Activated T-cell treated with anti-CD3 and anti-CD28 coated beads, Interleukin-2, amount 50 U/mL, for 4 hours (primary cell): ENCODE data around the gene ETV1. TPM values are rescaled to one million over a fixed set of nuclear protein-coding genes. Genes with fewer than 3 reads are reported as not detected.

ENCODE experiments used
- ATAC-seq, 2 donors: fragments of 200-7000 bp; cut with Tn5 transposase; one replicate each; pipeline ENCODE4 v1.10.0; 2021
- DNase-seq: peaks from one replicate; pipeline ENCODE4 v3.0.0-alpha.2; 2020
- H3K27me3 Mint-ChIP-seq: one replicate; pipeline ENCODE4 v1.8.0; 2021; ENCODE audit warnings: low read depth, mixed read lengths
- H3K36me3 Mint-ChIP-seq: one replicate; pipeline ENCODE4 v1.8.0; 2022; ENCODE audit warnings: mixed read lengths; ENCODE audit not compliant: insufficient read depth
- H3K4me1 Mint-ChIP-seq: one replicate; pipeline ENCODE4 v1.8.0; 2021; ENCODE audit warnings: low read depth, mixed read lengths
- H3K4me3 Mint-ChIP-seq: one replicate; pipeline ENCODE4 v1.8.0; 2021; ENCODE audit warnings: mild to moderate bottlenecking, moderate library complexity, mixed read lengths
- H3K9me3 Mint-ChIP-seq: one replicate; pipeline ENCODE4 v1.8.0; 2021; ENCODE audit warnings: mixed read lengths
- total RNA-seq, 3 donors: library from RNA; stranded (reverse); gene quantifications; one replicate each; pipeline ENCODE4 v1.2.1, GENCODE V29; 2021

ETV1 gene
- total RNA-seq, 3 donors from 2014 or later, result 0.11 to 0.16 TPM; not detected in 1

DNA sequence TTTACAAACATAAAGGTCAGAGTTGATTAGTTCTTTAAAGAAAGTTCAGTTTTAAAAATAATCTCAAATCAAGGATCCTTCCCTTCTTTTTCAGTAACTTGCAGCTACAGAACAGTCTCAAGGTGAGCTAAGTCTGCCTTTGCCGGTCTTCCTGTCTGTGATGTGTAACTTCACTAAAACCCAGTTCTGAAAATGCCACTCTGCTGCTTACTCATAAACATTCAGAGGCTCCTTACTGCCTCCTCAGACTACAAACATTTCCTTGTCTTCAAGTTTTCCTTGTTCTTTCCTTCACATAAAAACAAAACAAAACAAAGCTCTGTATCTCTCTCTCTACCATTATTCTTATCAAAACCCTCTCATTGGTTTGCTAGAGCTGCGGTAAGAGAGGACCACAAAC is 128.7 kb downstream of the ETV1 start:
- Mint-ChIP-seq H3K9me3 (no peaks in the 10 kb centered on the region), H3K36me3 (no peaks in the 10 kb centered on the region), H3K4me3 (no peak overlapping the region), H3K27me3 (no peaks in the 10 kb centered on the region), H3K4me1 (no peaks in the 10 kb centered on the region)
- no peak for DNase-seq
- no peak for ATAC-seq

DNA sequence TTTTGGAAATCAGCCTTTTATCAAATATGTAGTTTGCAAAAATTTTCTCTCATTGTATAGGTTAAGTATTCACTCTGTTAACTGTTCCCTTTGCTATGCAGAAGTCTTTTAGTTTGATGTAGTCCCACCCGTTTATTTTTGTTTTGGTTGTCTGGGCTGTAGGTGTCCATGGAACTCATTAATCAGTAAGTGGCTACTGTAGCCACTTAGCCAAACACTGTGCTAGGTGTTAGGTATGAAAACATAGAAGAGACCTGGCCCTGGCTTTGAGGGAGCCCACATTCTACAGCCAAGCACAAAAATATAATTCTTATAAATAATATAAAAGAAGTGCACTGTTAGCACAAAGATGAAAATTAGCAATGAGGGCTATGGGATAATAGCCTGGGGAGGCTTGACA is 133.5 kb downstream of the ETV1 start:
- Mint-ChIP-seq H3K4me3 (no peak overlapping the region), H3K36me3 (no peaks in the 10 kb centered on the region), H3K9me3 (no peaks in the 10 kb centered on the region), H3K4me1 (peaks cover under 1% of the 10 kb centered on the region), H3K27me3 (no peaks in the 10 kb centered on the region)
- DNase-seq (no peak), ATAC-seq (no peak)

DNA sequence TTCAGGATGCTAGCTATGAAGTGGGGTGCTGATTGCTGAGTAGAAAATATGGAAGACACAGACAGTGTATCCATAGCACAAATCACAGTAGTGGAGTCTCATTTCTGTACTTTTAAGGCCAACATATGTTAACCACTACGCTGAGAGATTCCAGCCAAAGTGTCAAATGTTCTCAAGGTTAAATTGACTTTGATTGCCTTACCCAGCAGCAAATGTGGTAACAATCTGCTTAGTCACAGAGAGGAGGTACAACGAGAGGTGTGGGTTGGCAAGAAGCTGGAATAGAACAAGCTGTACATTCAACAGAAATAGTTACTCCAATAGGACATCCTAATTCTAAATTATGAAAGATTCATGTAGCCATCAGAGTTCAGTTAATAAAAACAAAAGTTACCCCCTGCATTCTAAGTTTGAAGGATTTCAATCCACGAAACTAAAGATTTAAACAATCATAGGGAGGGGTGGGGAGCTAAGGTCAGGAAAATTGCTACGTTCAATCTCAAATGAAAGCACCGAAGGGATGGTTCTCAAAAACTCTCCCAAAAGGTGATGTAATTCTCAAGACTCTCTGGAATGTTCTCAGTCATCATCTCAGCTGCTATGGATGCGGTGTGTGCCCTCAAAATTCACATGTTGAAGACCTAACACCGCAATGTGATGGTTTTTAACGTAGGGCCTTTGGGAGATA is 137.0 kb downstream of the ETV1 start:
- Mint-ChIP-seq H3K36me3 (no peaks in the 10 kb centered on the region), H3K4me1 (peaks cover 17% of the 10 kb centered on the region), H3K4me3 (no peak overlapping the region), H3K27me3 (no peaks in the 10 kb centered on the region), H3K9me3 (no peaks in the 10 kb centered on the region)
- ATAC-seq, result no peak
- DNase-seq, result no peak

GRCh38 chr7:13851736-13852135 is 137.7 kb downstream of the ETV1 start:
- Mint-ChIP-seq H3K27me3 (no peaks in the 10 kb centered on the region), H3K36me3 (no peaks in the 10 kb centered on the region), H3K4me1 (peaks cover 17% of the 10 kb centered on the region), H3K9me3 (no peaks in the 10 kb centered on the region), H3K4me3 (no peak overlapping the region)
- DNase-seq (no peak), ATAC-seq (no peak)

DNA sequence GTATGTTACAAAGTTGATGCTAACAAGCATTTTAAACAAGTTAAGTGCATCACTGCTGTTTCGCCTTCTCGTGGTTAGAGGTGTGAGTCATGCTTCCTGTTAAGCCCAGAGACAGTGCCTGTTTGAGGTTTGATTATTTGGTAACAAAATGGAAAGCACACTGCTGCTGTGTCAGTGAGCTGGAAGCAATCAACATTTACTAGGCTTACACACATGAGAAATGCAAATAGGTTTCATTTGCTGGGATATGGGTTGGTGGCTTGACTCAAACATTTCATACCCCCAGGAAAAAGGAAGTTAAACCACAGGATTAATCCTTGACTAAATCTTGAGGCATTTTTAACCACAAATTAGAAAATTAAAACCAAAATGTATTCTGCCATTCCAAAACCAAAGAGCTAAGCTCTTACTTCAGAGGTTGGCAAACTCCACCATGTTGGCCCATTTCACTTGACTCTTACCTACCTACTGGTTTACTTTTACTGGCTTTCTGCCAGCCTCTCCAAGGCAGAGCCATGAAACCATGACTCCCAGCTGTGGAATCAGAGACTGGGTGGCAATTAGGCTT is 139.2 kb downstream of the ETV1 start:
- H3K4me3 Mint-ChIP-seq, result no peak overlapping the region
- H3K36me3 Mint-ChIP-seq, result no peaks in the 10 kb centered on the region

GRCh38 chr7:13849163-13849892 is 140.1 kb downstream of the ETV1 start:
- Mint-ChIP-seq H3K4me3 (no peak overlapping the region), H3K36me3 (no peaks in the 10 kb centered on the region), H3K9me3 (no peaks in the 10 kb centered on the region), H3K4me1 (peaks cover 17% of the 10 kb centered on the region), H3K27me3 (no peaks in the 10 kb centered on the region)
- ATAC-seq, result no peak
- DNase-seq, result no peak

More for the DNA sequence above, 139.2 kb downstream of the ETV1 start:
- peak; percentile 90 to 97 for ATAC-seq
- peak; percentile 32 for DNase-seq
- no peaks in the 10 kb centered on the region for H3K9me3 Mint-ChIP-seq
- H3K27me3 Mint-ChIP-seq, result no peaks in the 10 kb centered on the region
- peaks cover 17% of the 10 kb centered on the region for H3K4me1 Mint-ChIP-seq

- no peak overlapping the region for H3K4me3 Mint-ChIP-seq
- H3K27me3 Mint-ChIP-seq, result no peaks in the 10 kb centered on the region
- H3K9me3 Mint-ChIP-seq, result no peaks in the 10 kb centered on the region
- H3K4me1 Mint-ChIP-seq, result peaks cover 17% of the 10 kb centered on the region
- DNase-seq (no peak), ATAC-seq (no peak)
- no peaks in the 10 kb centered on the region for H3K36me3 Mint-ChIP-seq
These were observed 140.8 kb downstream of the ETV1 start for GRCh38 chr7:13848681-13849131.

DNA sequence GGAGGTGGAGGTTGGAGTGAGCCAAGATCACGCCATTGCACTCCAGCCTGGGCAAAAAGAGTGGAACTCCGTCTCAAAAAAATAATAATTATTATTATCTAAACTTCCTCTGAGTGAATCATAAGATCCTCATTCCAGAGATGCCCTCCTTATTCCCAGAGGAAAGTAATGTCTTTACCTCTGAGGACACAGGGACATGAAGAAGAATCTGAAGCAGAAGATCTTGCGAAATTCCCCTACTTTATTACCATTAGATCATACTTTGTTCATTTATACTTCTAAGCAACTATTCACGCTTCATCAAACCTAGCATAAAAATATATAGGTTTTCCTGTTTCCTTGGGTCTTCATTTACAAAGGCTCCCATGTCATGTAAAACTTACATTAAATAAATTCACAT is 143.1 kb downstream of the ETV1 start:
- H3K4me3 Mint-ChIP-seq, result no peak overlapping the region
- H3K36me3 Mint-ChIP-seq, result no peaks in the 10 kb centered on the region
- no peaks in the 10 kb centered on the region for H3K9me3 Mint-ChIP-seq
- DNase-seq (no peak), ATAC-seq (no peak)
- H3K4me1 Mint-ChIP-seq, result peaks cover 17% of the 10 kb centered on the region
- no peaks in the 10 kb centered on the region for H3K27me3 Mint-ChIP-seq

DNA sequence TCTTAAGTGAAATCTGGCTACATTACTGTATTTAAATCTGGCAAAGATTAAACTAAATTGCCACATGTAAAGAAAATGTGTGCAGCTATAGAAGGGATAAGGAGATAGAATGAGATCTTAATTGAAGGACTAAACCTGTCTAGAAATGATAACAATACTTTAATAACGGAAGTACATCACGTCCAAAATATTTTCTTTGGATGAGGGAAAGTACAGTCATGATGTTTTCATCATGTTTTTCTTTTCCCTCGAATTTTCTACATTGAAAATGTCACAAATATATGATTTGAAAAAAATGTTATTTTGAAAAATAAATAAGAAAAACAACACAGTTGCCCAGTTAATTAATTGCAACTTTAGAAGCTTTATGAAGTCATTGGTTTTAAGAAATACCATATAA is 143.9 kb downstream of the ETV1 start:
- H3K36me3 Mint-ChIP-seq, result no peaks in the 10 kb centered on the region
- H3K4me3 Mint-ChIP-seq, result no peak overlapping the region
- H3K9me3 Mint-ChIP-seq, result no peaks in the 10 kb centered on the region
- H3K4me1 Mint-ChIP-seq, result peaks cover 13% of the 10 kb centered on the region
- DNase-seq, result no peak
- no peak for ATAC-seq
- H3K27me3 Mint-ChIP-seq, result no peaks in the 10 kb centered on the region

- Mint-ChIP-seq H3K36me3 (no peaks in the 10 kb centered on the region), H3K4me3 (no peak overlapping the region), H3K9me3 (no peaks in the 10 kb centered on the region), H3K4me1 (peaks cover 7% of the 10 kb centered on the region), H3K27me3 (no peaks in the 10 kb centered on the region)
- ATAC-seq (no peak), DNase-seq (no peak)
These were observed 144.5 kb downstream of the ETV1 start for GRCh38 chr7:13844954-13845353.

DNA sequence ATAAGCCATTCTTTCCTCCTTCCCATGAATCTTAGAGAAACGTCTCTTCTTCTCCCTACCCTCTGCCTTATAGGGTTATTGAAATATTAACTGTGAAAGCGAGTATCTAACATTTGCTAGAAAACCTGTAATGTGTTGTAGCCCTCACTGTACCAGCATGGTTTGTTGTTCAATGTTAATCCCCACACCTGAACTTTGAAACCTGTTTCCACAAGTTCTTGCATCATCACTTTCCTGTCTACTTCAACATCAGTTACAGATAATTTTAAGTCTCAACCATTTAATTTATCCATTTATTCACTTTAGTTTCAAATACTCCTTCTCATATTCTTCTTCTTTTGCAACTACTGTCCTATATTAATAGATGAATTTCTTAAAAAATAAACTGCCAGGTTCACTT is 148.2 kb downstream of the ETV1 start:
- H3K4me1 Mint-ChIP-seq, result no peaks in the 10 kb centered on the region
- H3K9me3 Mint-ChIP-seq, result no peaks in the 10 kb centered on the region
- no peaks in the 10 kb centered on the region for H3K27me3 Mint-ChIP-seq
- H3K4me3 Mint-ChIP-seq, result no peak overlapping the region
- DNase-seq, result no peak
- no peak for ATAC-seq
- no peaks in the 10 kb centered on the region for H3K36me3 Mint-ChIP-seq
